Neural progenitor cell (in vitro differentiated cells): ENCODE measurements around the gene EI24.

Experiments used
- CTCF ChIP-seq: fragments of 200-600 bp; sonication (generic); IDR thresholded peaks from 2 replicates; pipeline ENCODE4 v1.5.1; 2017; ENCODE audit warnings: antibody characterized with exemption, mild to moderate bottlenecking
- EZH2 ChIP-seq: fragments of 200-600 bp; sonication (generic); IDR thresholded peaks from 2 replicates; pipeline ENCODE4 v1.6.1; 2017; ENCODE audit warnings: antibody characterized with exemption, mild to moderate bottlenecking, moderate library complexity
- EZH2phosphoT487 ChIP-seq: fragments of 200-600 bp; sonication (generic); IDR thresholded peaks from 2 replicates; pipeline ENCODE4 v1.6.1; 2017; ENCODE audit warnings: antibody characterized with exemption

- TF ChIP-seq CTCF (no peak), EZH2phosphoT487 (no peak), EZH2 (no peak)
Observed at GRCh38 chr11:125578783-125579182, 9.5 kb downstream of the EI24 start.
